Activated naive CD4-positive, alpha-beta T cell treated with anti-CD3 and anti-CD28 coated beads, Interleukin-2, amount 50 U/mL, for 72 hours (primary cell): Measurements from ENCODE around the gene ANO4. TPM values are rescaled to one million over a fixed set of nuclear protein-coding genes. Genes with fewer than 3 reads are reported as not detected.
"Not testable (repeated sequence)": the region's sequence is repeated elsewhere in the genome, so short reads cannot be mapped to it uniquely, and the experiment has no call there.

ENCODE experiments used
- ATAC-seq, 2 donors: fragments of 150-1000 bp; cut with Tn5 transposase; 2 replicates each; pipeline ENCODE4 v1.10.0; 2021; ENCODE audit warnings: mild to moderate bottlenecking in 2 of 2, moderate library complexity in 2 of 2
- DNase-seq, 2 donors: peaks; one replicate each; pipeline ENCODE4 v3.0.0; 2021 to 2022; ENCODE audit warnings: low spot score in 2 of 2
- H3K27ac Mint-ChIP-seq, 2 donors: one replicate each; pipeline ENCODE4 v1.8.0; 2022; ENCODE audit warnings: mild to moderate bottlenecking in 2 of 2, mixed read lengths in 2 of 2
- H3K36me3 Mint-ChIP-seq, 2 donors: one replicate each; pipeline ENCODE4 v1.8.0; 2022; ENCODE audit warnings: mixed read lengths in 2 of 2
- H3K9me3 Mint-ChIP-seq, 2 donors: one replicate each; pipeline ENCODE4 v1.8.0; 2022; ENCODE audit warnings: mixed read lengths in 2 of 2
- total RNA-seq, 2 donors: library from RNA; stranded (reverse); gene quantifications; one replicate each; pipeline ENCODE4 v1.2.3, GENCODE V29; 2022

ANO4 gene
- total RNA-seq, 2 donors from 2014 or later, result not detected

DNA sequence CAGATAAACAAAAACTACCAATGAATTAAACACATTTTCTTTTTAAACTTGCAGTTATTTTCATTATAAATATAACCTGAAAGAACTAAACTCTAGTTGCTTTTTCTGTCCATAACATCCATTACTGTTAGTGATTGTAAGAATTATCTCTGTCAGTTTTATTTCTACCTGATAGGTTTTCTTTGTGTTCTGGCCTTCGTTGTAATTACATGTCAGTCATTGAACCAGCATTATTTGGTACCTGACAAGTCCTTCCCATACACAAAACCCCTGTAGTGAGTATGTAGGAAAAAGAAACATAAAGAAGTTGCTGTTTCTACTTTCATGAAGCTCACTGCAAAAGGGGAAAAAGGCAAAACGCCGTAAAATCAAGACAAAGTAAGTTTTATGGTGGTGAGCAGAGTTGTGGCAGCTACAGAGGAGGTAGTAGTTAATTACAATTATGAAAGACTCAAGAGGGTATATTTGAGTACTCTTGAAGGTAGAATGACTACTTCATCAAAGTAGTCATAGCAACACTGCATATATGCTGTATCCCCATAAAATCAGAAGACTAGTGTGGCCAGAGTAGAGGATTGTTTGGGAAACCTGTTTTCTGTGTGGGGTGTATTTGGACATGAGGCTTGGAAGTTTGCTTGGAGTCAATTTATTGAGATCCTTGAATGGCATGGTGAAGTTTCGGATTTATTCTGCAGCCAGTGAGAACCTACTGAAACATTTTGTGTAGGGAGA is 312.6 kb downstream of the ANO4 start:
- no peak for ATAC-seq

DNA sequence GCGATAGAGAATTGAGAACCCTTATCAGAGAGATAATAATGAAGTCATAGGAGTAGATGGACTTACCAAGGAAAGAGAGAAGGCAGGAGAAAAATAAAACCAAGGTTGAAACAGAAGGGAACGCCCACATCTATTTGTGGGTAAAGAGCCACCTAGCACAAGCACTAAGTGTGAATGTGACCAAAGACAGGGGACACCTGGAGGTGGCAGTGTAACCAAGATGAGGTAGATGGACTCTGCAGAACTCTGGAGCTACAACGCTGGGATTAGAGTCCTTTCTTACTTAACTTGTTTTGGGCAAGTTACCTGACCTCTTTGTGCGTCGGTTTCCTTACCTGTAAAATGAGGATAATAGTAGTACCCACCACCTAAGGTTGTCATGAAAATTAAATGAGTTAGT is 313.6 kb downstream of the ANO4 start:
- no peak for DNase-seq
- no peaks in the 10 kb centered on the region for H3K36me3 Mint-ChIP-seq
- no peak overlapping the region for H3K27ac Mint-ChIP-seq
- H3K9me3 Mint-ChIP-seq, result no peaks in the 10 kb centered on the region
- no peak for ATAC-seq

More for the DNA sequence above, 312.6 kb downstream of the ANO4 start:
- Mint-ChIP-seq H3K27ac (no peak overlapping the region), H3K9me3 (no peaks in the 10 kb centered on the region), H3K36me3 (no peaks in the 10 kb centered on the region)
- no peak for DNase-seq

DNA sequence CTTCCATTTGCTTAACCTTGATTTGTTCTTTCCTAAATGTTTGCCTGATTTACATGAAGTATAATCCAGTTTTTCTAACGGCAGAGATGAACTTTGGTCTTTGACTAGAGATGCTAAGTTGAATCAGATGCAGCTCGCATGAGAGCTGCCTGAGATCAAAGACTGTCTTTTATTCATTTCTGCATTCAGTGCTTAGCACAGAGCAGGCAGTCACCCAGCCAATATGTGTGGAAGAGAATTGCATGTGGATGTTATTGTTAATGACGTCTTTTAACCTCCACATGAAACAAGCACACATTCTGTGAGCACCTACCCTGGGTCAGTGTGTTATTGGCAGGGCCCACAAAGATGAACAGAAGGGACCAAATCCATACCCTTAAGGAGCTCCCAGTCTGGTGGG is 316.3 kb downstream of the ANO4 start:
- no peak for ATAC-seq
- H3K9me3 Mint-ChIP-seq, result no peaks in the 10 kb centered on the region

DNA sequence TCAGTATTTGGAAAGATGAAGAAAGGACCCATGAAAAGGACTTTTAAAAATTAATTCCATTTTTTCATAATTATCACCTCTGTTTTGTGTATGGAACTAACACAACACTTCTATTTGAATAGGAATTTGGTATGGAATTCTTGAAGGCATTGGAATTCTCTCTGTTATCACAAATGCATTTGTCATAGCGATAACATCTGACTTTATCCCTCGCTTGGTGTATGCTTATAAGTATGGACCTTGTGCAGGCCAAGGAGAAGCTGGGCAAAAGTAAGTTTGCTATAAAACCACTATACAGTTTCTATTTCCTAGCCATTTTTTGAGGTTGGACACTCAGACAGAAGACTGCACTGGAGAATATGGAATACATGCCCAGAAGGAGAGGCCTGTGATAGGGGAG is 316.9 kb downstream of the ANO4 start:
- no peaks in the 10 kb centered on the region for H3K36me3 Mint-ChIP-seq
- ATAC-seq (no peak), DNase-seq (no peak)
- no peaks in the 10 kb centered on the region for H3K9me3 Mint-ChIP-seq
- no peak overlapping the region for H3K27ac Mint-ChIP-seq

More for the DNA sequence above, 316.3 kb downstream of the ANO4 start:
- H3K36me3 Mint-ChIP-seq, result no peaks in the 10 kb centered on the region
- DNase-seq, result no peak
- no peak overlapping the region for H3K27ac Mint-ChIP-seq

DNA sequence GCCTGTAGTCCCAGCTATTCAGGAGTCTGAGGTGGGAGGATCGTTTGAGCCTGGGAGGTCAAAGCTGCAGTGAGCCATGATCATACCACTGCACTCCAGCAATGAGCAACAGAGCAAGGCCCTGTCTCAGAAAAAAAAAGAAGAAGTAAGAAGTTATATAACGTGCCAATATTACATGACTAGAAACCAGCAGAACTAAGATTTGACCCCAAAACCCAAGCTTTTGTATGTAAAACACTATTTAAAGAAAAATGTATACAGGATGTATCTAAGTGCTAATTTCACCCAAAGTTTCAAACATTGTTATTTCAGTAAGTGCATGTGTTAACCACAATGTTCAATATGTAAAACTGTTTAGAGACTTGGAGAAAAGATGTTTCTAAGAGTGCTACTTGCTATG is 320.8 kb downstream of the ANO4 start:
- Mint-ChIP-seq H3K27ac (no peak overlapping the region), H3K36me3 (no peaks in the 10 kb centered on the region), H3K9me3 (no peaks in the 10 kb centered on the region)
- ATAC-seq, result no peak
- no peak for DNase-seq

DNA sequence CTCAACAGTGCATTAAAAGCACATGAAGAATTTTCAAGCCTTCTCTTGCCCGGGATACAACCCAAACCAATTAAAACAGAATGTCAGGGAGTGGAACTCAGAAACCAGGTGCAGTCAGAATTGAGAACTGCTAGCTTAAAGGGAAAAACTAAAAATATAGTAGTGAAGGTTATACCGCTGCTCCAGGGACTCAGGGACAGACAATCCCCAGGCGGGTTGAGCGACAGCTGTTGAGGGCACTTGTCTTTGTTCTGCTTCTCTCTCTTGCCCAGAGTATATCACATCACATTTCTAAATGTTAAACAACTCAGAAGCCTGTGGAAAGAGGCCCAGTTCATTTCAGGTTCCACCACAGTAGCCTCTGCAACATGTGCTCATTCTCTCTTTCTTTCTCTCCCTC is 322.3 kb downstream of the ANO4 start:
- Mint-ChIP-seq H3K9me3 (no peaks in the 10 kb centered on the region), H3K36me3 (no peaks in the 10 kb centered on the region), H3K27ac (no peak overlapping the region)
- no peak for ATAC-seq
- no peak for DNase-seq

DNA sequence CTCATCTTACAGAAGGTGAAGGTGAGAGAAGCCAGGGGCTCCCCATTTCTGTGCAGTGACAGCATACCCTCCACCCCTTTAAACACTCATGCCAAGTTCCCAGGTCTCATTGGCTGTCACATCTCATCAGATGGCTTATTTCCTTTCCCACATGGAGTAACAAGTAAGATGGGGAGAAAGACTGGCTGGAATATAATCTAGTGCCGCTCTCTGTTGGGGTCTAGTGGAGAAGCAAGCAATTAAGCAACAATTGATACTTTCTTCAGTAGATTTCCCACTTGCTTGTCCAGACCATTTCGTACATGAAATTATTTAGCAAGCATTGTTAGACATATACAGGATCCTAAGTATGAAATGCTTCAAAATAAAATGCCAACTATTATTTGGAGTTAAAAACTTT is 323.3 kb downstream of the ANO4 start:
- Mint-ChIP-seq H3K9me3 (no peaks in the 10 kb centered on the region), H3K36me3 (no peaks in the 10 kb centered on the region), H3K27ac (no peak overlapping the region)
- no peak for DNase-seq
- no peak for ATAC-seq

DNA sequence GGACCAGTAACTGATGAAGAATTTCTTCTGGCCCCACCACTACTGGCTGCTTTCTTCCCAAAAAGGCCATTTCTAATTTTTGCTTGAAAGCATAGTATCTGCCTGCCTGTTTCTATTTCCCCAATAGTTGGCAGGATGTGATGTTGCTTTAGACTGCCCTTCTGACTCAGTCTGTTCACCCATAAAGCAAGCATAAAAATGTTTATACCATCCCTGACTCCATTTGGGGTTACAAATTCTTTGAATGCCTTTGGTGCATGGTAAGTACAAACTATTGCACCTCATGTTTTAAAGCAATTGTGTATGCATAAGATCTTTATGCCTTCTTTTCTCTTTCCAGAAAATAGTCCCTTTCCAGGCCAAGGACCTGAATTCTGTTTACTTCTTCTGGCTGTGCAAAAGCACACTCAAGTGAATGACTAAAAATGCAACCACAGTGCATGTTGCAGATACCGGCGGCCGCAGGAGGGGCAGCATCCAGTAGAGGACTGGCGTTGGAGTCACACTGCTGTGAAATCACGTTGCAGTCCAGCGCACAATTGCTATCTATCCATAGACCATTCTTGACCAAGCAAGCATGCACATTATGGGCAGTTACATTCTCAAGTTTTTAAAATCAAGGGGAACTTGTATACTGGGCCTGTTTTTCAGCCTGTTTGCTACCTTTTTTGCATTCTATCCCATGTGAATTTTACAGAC is 333.1 kb downstream of the ANO4 start:
- Mint-ChIP-seq H3K9me3 (peaks cover 0 to 7% of the 10 kb centered on the region in 2 donors), H3K27ac (no peak overlapping the region), H3K36me3 (no peaks in the 10 kb centered on the region)
- DNase-seq, result no peak
- no peak for ATAC-seq

DNA sequence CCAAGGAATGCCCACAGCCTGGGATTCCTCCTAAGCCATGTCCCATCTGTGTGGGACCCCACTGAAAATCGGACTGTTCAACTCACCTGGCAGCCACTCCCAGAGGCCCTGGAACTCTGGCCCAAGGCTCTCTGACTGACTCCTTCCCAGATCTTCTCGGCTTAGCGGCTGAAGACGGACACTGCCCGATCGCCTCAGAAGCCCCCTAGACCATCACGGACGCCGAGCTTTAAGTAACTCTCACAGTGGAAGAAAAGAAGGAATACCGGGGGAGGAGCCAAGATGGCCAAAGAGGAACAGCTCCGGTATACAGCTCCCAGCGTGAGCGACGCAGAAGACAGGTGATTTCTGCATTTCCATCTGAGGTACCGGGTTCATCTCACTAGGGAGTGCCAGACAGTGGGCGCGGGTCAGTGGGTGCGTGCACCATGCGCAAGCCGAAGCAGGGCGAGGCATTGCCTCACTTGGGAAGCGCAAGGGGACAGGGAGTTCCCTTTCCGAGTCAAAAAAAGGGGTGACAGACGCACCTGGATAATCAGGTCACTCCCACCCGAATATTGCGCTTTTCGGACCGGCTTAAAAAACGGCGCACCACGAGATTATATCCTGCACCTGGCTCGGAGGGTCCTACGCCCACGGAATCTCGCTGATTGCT is 351.3 kb downstream of the ANO4 start:
- not testable (repeated sequence) for DNase-seq, H3K9me3 Mint-ChIP-seq, H3K27ac Mint-ChIP-seq

DNA sequence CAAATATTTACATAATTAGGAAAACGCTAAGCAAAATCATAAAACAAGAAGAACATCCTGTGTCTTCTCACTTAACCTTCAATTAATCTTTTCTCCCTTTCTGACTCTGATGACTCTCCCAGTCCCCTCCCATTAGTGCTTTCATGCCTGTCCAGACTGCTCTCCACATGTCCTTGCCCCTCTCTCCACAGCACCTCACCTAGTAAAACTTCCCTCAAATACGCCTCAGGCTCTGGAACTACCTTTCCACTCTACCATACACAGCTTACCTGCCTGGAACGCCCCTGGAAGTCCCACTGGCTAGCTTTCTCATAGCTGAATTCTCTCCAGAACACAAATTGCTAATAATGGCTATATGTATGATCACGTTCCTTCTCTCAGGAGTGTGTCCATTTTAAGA is 370.7 kb downstream of the ANO4 start:
- ATAC-seq, result no peak
- H3K9me3 Mint-ChIP-seq, result peaks cover 0 to 8% of the 10 kb centered on the region in 2 donors
- no peaks in the 10 kb centered on the region for H3K36me3 Mint-ChIP-seq
- no peak for DNase-seq
- no peak overlapping the region for H3K27ac Mint-ChIP-seq

More for the DNA sequence above, 351.3 kb downstream of the ANO4 start:
- not testable (repeated sequence) for H3K36me3 Mint-ChIP-seq, ATAC-seq

DNA sequence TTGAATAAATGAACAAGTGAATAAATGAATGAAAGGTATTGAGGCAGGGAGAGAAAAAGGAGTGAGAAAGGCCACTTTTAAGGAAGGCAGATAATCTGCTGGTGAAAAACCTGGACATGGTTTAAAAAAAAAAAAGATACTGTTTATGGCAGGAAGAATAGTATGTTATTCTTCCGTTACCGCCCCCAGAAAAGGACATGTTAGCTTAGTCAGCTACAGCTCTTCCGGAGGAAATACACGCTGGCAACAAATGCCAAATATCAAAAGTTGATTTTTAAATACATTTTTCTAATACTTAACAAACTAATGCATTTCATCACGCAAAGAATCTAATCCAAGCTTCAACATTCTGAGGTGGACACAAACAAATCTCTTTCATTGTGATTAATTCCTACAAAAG is 372.3 kb downstream of the ANO4 start:
- peaks cover 0 to 7% of the 10 kb centered on the region in 2 donors for H3K36me3 Mint-ChIP-seq
- DNase-seq, result no peak

DNA sequence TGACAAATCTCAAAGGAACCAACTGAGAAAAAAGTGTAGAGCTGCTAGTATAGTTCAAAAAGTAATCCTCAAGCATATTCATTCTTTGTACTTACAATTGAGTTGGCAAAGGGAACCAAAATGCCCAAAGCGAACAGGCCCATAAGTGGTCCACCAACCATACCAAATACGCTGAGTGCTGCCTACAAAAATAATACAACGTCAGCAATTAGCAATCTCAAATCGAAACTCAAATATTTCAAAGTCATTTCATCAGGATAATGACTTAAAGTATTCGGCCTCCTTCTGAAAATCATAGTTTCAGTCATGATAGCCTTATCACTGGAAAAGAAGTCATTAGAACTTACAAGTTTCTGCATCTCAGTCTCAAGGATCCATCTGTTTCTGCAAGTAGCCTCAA is 373.4 kb downstream of the ANO4 start:
- DNase-seq (no peak), ATAC-seq (no peak)
- no peak overlapping the region for H3K27ac Mint-ChIP-seq
- peaks cover 0 to 7% of the 10 kb centered on the region in 2 donors for H3K36me3 Mint-ChIP-seq
- peaks cover 0 to 5% of the 10 kb centered on the region in 2 donors for H3K9me3 Mint-ChIP-seq

More for the DNA sequence above, 372.3 kb downstream of the ANO4 start:
- H3K9me3 Mint-ChIP-seq, result peaks cover 0 to 11% of the 10 kb centered on the region in 2 donors
- no peak for ATAC-seq
- H3K27ac Mint-ChIP-seq, result no peak overlapping the region

DNA sequence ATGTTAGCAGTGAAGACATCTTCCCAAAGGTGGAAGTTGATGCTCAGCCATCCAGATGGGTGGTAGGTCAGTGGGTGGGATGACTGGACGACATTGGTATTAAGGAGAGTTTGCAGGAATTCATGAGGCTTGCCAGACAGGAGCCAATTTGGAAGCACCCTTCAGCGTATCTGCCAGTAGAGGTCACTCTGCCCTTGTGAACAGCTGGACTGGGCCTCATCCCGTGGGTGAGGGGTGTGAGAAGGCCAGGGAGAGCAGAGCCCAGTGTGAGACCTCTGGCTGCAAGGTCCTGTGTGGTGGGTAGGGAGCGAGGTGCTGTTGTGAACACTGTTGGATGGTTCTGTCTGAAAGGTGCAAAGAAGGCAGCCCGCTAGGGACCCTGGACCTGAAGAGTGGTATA is 377.7 kb downstream of the ANO4 start:
- H3K36me3 Mint-ChIP-seq, result peaks cover 0 to 7% of the 10 kb centered on the region in 2 donors
- ATAC-seq, result no peak
- DNase-seq, result no peak

DNA sequence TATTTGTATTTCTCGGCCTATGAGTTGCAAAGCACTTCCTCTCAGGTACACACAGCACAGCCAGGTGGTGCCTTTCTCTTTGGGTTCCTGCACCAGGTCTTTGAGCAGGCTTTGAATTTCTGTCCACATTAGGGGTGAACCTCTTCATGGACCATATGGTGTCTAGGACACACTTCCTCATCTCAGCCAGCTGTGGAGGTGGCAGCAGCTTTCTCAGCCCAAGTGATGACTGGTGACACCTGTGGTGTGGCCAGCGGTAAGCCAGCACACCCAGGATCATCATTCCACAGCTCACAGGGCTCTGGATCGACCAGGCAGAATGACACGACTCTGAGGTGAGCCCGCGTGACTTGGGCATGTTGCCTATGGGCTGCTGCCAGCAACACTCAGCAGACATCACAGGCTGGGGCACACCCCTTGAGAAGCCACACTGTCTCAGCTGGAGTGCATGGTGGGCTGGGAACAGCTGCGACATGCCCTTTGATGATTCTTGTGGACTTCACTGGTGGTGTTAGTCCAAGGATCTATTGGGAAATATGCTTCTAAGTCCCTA is 378.7 kb downstream of the ANO4 start:
- DNase-seq (no peak), ATAC-seq (no peak)
- peaks cover 6 to 10% of the 10 kb centered on the region in 2 donors for H3K9me3 Mint-ChIP-seq
- H3K27ac Mint-ChIP-seq, result no peak overlapping the region
- peaks cover 0 to 7% of the 10 kb centered on the region in 2 donors for H3K36me3 Mint-ChIP-seq

More for the DNA sequence above, 377.7 kb downstream of the ANO4 start:
- H3K27ac Mint-ChIP-seq, result no peak overlapping the region
- H3K9me3 Mint-ChIP-seq, result peaks cover 6 to 10% of the 10 kb centered on the region in 2 donors

DNA sequence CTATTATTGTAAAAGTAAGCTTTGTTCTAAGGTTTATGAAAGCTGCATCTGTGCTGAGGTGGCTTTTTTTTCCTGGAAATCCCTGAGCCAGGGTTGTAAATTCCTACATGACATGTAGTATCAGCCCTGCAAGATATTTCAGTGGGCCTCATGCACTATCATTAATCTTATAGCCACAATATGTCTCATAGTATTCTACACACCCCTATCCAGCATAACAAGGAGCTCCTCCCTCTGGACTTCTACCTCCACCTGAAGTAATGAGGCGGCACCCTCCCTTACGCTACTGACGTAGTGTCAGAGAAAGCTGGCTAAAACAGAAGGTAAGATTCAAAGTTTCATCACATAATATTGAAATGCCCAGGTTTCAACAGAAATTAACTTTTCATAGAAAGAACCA is 380.0 kb downstream of the ANO4 start:
- no peak for ATAC-seq
- DNase-seq, result no peak
- Mint-ChIP-seq H3K9me3 (peaks cover 6 to 10% of the 10 kb centered on the region in 2 donors), H3K36me3 (peaks cover 0 to 7% of the 10 kb centered on the region in 2 donors), H3K27ac (no peak overlapping the region)
